ENCODE measurements around the gene BMP5. TPM values are rescaled to one million over a fixed set of nuclear protein-coding genes. Genes with fewer than 3 reads are reported as not detected.

The BMP5 gene
- total and polyA plus RNA-seq, 4 donors = 0.42 to 0.92 (median 0.65) TPM

GRCh38 chr6:55886185-55886836, 10.9 kb upstream of the BMP5 start:
- WGBS = 80% methylated on average over 3 of the region's 3 CpGs

DNA sequence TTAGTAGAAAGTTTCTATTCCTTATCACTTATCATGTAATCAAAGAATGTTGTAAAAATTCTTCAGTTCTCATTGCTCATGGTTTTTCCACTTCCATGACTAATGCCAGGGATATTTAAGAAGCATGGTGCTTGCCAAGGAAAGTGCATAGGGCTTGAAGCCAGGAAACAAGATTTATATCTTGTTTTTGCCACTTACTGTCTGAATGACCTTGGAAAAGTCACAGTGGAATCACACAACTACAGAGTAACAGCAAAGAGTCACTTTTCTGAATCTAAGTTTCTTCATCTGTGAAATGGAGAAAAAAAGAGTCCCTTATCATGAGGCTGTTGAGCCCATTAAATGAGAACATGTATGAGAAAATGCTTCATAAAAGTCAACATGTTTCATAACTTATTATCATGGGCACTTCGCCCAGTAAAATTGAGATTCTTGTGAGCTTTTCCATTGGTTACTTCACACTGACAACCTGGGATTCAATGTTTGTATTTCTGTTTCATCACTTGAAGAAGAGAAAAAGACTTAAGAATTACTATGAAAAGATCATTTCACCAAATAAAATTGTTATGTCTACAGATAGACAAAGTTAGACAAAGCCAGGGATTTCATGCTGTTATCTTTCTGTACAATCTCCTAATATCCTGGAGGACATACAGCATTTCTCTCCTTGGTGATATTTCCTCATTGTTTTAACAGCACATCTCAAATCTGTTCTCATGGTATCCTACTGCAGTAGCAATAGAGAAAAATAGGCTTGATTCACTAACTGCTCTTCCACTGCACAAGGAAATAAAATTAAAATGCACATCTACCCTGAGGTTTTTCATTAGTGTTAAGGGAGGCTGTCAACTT, 7.6 kb upstream of the BMP5 start:
- TF ChIP-seq YY1 (IDR thresholded peaks at IDR 0.05) = no peak
- no peak for TF ChIP-seq GABPA (IDR thresholded peaks at IDR 0.05 in 1 of 2, conservative IDR thresholded peaks at IDR 0.05 in 1 of 2)
- TF ChIP-seq TAF1 (conservative IDR thresholded peaks at IDR 0.05) = no peak
- TF ChIP-seq FOXA2 (IDR thresholded peaks at IDR 0.05) = no peak
- TF ChIP-seq HNF4A (conservative IDR thresholded peaks at IDR 0.05) = no peak
- TF ChIP-seq, protein P1, sequence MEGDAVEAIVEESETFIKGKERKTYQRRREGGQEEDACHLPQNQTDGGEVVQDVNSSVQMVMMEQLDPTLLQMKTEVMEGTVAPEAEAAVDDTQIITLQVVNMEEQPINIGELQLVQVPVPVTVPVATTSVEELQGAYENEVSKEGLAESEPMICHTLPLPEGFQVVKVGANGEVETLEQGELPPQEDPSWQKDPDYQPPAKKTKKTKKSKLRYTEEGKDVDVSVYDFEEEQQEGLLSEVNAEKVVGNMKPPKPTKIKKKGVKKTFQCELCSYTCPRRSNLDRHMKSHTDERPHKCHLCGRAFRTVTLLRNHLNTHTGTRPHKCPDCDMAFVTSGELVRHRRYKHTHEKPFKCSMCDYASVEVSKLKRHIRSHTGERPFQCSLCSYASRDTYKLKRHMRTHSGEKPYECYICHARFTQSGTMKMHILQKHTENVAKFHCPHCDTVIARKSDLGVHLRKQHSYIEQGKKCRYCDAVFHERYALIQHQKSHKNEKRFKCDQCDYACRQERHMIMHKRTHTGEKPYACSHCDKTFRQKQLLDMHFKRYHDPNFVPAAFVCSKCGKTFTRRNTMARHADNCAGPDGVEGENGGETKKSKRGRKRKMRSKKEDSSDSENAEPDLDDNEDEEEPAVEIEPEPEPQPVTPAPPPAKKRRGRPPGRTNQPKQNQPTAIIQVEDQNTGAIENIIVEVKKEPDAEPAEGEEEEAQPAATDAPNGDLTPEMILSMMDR (IDR thresholded peaks at IDR 0.05; ENCODE audit: low read depth, low read length, missing input control) = no peak
- TF ChIP-seq FOXA1 (IDR thresholded peaks at IDR 0.05) = no peak
- TF ChIP-seq RAD21 (IDR thresholded peaks at IDR 0.05) = no peak
- TF ChIP-seq SP1 (IDR thresholded peaks at IDR 0.05) = no peak
- no peak for TF ChIP-seq HNF4G (IDR thresholded peaks at IDR 0.05)
- TF ChIP-seq, protein P2, sequence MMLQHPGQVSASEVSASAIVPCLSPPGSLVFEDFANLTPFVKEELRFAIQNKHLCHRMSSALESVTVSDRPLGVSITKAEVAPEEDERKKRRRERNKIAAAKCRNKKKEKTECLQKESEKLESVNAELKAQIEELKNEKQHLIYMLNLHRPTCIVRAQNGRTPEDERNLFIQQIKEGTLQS (IDR thresholded peaks at IDR 0.05) = no peak
- no peak for TF ChIP-seq RXRA (IDR thresholded peaks at IDR 0.05)
- TF ChIP-seq MAX (IDR thresholded peaks at IDR 0.05) = no peak
- TF ChIP-seq REST (IDR thresholded peaks at IDR 0.05) = no peak
- no peaks in the 10 kb centered on the region for H3K9me3 ChIP-seq (ENCODE audit: control insufficient read depth in 4 of 4, low read length in 3 of 4)
- peaks cover 0 to 5% (median 0%) of the 10 kb centered on the region in 4 donors for H3K27me3 ChIP-seq (ENCODE audit: control insufficient read depth in 4 of 4, insufficient read depth in 4 of 4, low read length in 3 of 4)
- H3K4me1 ChIP-seq (ENCODE audit: control insufficient read depth in 4 of 4, insufficient read depth in 4 of 4, low read length in 3 of 4) = no peaks in the 10 kb centered on the region
- H3K4me3 ChIP-seq (ENCODE audit: low read depth in 1 of 3, low read length in 3 of 3) = no peak overlapping the region
- WGBS = 64% methylated on average over 1 of the region's 1 CpG
- no peak for DNase-seq (ENCODE audit: low spot score)
- no peak overlapping the region for H3K9ac ChIP-seq (ENCODE audit: low read depth in 1 of 2, low read length in 2 of 2)
- H3K27ac ChIP-seq (ENCODE audit: low read depth in 1 of 2, low read length in 2 of 2) = no peak overlapping the region
- no peaks in the 10 kb centered on the region for H3K36me3 ChIP-seq (ENCODE audit: control insufficient read depth in 4 of 4, insufficient read depth in 3 of 4, low read depth in 1 of 4, low read length in 3 of 4)

More at GRCh38 chr6:55886185-55886836, 10.9 kb upstream of the BMP5 start:
- Histone ChIP-seq H3K36me3 (ENCODE audit: control insufficient read depth in 4 of 4, insufficient read depth in 3 of 4, low read depth in 1 of 4, low read length in 3 of 4) (no peaks in the 10 kb centered on the region), H3K27me3 (ENCODE audit: control insufficient read depth in 4 of 4, insufficient read depth in 4 of 4, low read length in 3 of 4) (peaks cover 0 to 5% (median 0%) of the 10 kb centered on the region in 4 donors), H3K4me3 (ENCODE audit: low read depth in 1 of 3, low read length in 3 of 3) (no peak overlapping the region), H3K27ac (ENCODE audit: low read depth in 1 of 2, low read length in 2 of 2) (no peak overlapping the region), H3K9ac (ENCODE audit: low read depth in 1 of 2, low read length in 2 of 2) (no peak overlapping the region), H3K9me3 (ENCODE audit: control insufficient read depth in 4 of 4, low read length in 3 of 4) (no peaks in the 10 kb centered on the region), H3K4me1 (ENCODE audit: control insufficient read depth in 4 of 4, insufficient read depth in 4 of 4, low read length in 3 of 4) (no peaks in the 10 kb centered on the region)
- no peak for TF ChIP-seq EGR1 (IDR thresholded peaks at IDR 0.05; ENCODE audit: low read depth in 2 of 2)
- TF ChIP-seq, protein P3, sequence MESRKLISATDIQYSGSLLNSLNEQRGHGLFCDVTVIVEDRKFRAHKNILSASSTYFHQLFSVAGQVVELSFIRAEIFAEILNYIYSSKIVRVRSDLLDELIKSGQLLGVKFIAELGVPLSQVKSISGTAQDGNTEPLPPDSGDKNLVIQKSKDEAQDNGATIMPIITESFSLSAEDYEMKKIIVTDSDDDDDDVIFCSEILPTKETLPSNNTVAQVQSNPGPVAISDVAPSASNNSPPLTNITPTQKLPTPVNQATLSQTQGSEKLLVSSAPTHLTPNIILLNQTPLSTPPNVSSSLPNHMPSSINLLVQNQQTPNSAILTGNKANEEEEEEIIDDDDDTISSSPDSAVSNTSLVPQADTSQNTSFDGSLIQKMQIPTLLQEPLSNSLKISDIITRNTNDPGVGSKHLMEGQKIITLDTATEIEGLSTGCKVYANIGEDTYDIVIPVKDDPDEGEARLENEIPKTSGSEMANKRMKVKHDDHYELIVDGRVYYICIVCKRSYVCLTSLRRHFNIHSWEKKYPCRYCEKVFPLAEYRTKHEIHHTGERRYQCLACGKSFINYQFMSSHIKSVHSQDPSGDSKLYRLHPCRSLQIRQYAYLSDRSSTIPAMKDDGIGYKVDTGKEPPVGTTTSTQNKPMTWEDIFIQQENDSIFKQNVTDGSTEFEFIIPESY (IDR thresholded peaks at IDR 0.05) = no peak
- TF ChIP-seq HNF4G (IDR thresholded peaks at IDR 0.05) = no peak
- TF ChIP-seq YY1 (IDR thresholded peaks at IDR 0.05) = no peak
- TF ChIP-seq, protein P1 (IDR thresholded peaks at IDR 0.05; ENCODE audit: low read depth, low read length, missing input control) = peak; percentile 22
- TF ChIP-seq RAD21 (IDR thresholded peaks at IDR 0.05) = peak; percentile 55 to 56
- TF ChIP-seq TAF1 (conservative IDR thresholded peaks at IDR 0.05) = no peak
- no peak for TF ChIP-seq HNF4A (conservative IDR thresholded peaks at IDR 0.05)
- TF ChIP-seq NR2F2 (IDR thresholded peaks at IDR 0.05) = no peak
- no peak for TF ChIP-seq JUND (IDR thresholded peaks at IDR 0.05)
- TF ChIP-seq SP1 (IDR thresholded peaks at IDR 0.05) = no peak
- no peak for DNase-seq (ENCODE audit: low spot score)

Measured in liver (tissue), 9 donors.